ENCODE measurements around the gene NOS3.

DNA sequence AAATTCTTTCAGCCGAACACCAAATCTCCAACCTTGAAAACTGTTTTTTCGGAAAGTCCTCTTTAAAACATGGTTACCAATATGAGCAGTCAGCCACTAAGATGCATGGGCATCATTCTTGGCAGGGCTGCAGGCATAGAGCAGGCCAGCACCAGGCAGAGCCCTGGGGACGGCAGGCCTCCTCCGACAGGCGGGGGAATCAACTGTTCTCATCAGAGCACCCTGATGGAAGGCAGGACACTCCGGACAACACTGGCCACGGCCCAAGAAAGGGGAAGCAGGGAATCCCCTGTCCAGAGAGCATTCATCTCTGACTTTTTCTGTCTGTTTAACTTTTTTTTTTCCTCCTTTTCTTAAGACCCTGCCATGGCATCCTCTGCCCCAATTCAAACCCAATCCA lies 1.4 kb upstream of the NOS3 start:
- TF ChIP-seq CTCF (IDR thresholded peaks at IDR 0.05) (no peak), POLR2A (IDR thresholded peaks at IDR 0.05) (no peak), EP300 (IDR thresholded peaks at IDR 0.05) (no peak)
